ENCODE data around the gene GDPD1.

GDPD1 gene

GRCh38 chr17:59315866-59316265 lies 95.6 kb downstream of the GDPD1 start:
- no peak for FAIRE-seq

More at GRCh38 chr17:59315866-59316265, 95.6 kb downstream of the GDPD1 start:
- TF ChIP-seq POLR2A (IDR thresholded peaks at IDR 0.05; ENCODE audit: low read depth, low read length), result no peak
- DNase-seq (ENCODE audit: insufficient read length, low spot score), result no peak

Data from H54 (cell line).